KOPT-K1 (cell line): ENCODE data around the gene PRTN3.

Experiments
- H3K27ac ChIP-seq: fragments of 200-600 bp; sonication (generic); 2 replicates; pipeline ENCODE4 v1.5.1; 2016; ENCODE audit warnings: antibody characterized with exemption, mild to moderate bottlenecking, low read depth, low read length; ENCODE audit not compliant: poor library complexity, severe bottlenecking
- H3K36me3 ChIP-seq: fragments of 200-600 bp; sonication (generic); 2 replicates; pipeline ENCODE4 v1.5.1; 2017; ENCODE audit warnings: antibody characterized with exemption, mild to moderate bottlenecking, low read length, moderate library complexity; ENCODE audit not compliant: insufficient read depth
- H3K9me3 ChIP-seq: fragments of 200-600 bp; sonication (generic); 2 replicates; pipeline ENCODE4 v1.5.1; 2017; ENCODE audit warnings: antibody characterized with exemption, low read length, mild to moderate bottlenecking; ENCODE audit not compliant: insufficient read depth, poor library complexity, severe bottlenecking

The PRTN3 gene, protein sequence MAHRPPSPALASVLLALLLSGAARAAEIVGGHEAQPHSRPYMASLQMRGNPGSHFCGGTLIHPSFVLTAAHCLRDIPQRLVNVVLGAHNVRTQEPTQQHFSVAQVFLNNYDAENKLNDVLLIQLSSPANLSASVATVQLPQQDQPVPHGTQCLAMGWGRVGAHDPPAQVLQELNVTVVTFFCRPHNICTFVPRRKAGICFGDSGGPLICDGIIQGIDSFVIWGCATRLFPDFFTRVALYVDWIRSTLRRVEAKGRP

DNA sequence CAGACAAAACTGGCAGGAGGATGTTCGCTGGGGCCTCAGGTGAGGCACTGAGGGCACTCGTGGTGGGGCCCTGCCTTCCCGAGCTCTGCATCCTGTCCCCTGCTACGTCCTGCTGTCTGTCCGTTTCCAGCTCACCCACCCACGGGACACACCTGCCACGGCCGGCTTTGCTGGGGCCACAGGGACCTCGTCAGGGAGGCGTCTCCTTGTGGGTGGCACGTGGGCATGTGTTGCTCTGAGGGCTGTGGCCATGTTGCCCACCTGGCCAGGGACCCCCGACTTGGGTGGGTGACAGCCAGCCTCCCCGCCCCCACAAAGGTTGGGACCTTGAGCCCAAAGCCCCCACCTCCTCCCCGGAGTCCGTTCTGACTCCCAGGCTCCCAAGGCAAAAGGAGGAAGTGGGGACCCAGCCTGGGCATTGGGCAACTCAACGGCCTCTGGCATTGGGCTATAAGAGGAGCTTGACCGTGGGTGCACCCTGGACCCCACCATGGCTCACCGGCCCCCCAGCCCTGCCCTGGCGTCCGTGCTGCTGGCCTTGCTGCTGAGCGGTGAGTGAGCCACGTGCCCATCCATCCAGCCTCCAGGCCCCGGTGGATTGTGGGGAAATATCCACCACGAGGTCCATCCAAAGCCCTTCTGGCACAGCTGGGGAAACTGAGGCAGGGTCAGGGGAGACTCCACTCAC is at the start of gene PRTN3:
TSS of gene PRTN3 (plus strand) at position 481 of the 688 bp plus-strand sequence. CDS start at position 491, 10 bp downstream.
- Histone ChIP-seq H3K27ac (no peak within 1 kb of the TSS), H3K9me3 (no peaks in the 10 kb centered on the region), H3K36me3 (no peaks in the 10 kb centered on the region)

DNA sequence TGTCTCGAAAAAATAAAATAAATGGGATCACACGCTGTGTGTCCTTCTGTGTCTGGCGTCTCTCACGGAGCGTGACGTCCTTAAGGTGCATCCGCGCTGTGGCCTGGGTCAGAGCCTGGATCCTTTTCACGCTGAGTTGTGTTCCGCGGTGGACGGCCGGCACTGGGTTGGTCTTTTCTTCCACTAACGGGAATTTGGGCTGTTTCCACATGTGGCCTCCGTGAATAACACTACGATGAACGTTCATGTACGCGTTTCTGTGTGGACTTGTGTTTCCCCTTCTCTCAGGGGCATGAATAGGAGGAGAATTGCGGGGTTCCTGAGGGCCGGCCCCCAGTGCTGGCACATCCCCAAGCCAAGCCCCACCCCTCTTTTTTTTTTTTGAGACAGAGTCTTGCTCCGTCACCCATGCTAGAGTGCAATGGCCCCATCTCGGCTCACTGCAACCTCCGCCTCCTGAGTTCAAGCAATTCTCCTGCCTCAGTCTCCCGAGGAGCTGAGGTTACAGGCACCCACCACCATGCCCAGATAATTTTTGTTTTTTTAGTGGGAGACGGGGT is 49.7 kb upstream of the PRTN3 start:
- Histone ChIP-seq H3K27ac (no peak overlapping the region), H3K36me3 (no peaks in the 10 kb centered on the region), H3K9me3 (no peaks in the 10 kb centered on the region)

GRCh38 chr19:791567-792305 is 49.1 kb upstream of the PRTN3 start:
- Histone ChIP-seq H3K27ac (no peak overlapping the region), H3K36me3 (no peaks in the 10 kb centered on the region), H3K9me3 (no peaks in the 10 kb centered on the region)

GRCh38 chr19:792306-792885 is 48.4 kb upstream of the PRTN3 start:
- H3K27ac ChIP-seq = no peak overlapping the region

DNA sequence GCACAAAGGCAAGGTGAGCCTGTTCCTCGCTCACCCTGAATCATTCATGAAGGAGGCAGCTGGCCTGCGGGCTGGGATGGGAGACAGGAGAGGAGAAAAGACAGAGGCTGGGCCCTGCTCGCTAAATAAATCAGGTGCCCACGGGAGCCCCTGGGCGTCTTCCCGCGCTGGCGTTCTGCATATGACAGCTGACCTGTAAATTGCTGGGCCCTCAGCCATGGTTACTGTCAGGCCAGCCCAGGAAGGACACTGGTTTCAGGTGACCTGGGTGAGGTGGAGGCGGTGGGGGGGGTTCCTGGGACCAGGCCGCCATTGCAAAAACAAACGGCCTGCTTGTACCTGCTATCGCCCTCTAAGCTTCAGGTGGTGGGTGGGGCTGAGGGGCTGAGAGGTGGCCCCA is 47.0 kb upstream of the PRTN3 start:
- Histone ChIP-seq H3K9me3 (no peaks in the 10 kb centered on the region), H3K27ac (no peak overlapping the region), H3K36me3 (peaks cover 9% of the 10 kb centered on the region)

More at GRCh38 chr19:792306-792885, 48.4 kb upstream of the PRTN3 start:
- Histone ChIP-seq H3K9me3 (no peaks in the 10 kb centered on the region), H3K36me3 (no peaks in the 10 kb centered on the region)

DNA sequence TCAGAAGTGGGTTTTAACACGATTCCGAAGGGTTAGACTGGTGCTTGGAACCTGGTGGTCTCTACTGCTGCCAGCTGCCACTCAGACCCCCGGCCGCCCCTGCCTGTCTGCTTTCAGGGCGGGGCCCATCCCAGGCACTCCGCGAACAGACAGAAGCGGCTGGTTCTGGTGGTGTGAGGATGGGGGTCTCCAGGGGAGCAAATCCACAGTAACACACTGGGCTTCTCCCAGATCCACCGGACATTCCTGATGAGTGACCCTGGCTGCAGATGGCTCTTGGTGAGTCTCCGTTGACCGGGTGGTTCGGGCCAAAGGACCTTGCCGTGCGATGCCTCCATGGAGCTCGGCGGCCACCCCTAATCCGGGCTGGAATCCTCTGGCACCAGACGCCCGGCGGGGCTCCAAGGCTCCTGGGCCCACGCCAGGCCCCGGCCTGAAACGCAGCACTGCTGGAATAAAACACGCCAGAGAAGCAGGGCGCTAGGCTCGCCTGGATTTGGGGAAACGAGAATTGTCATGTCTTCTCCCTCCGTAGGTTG is 45.7 kb upstream of the PRTN3 start:
- Histone ChIP-seq H3K36me3 (peaks cover 22% of the 10 kb centered on the region), H3K27ac (no peak overlapping the region), H3K9me3 (no peaks in the 10 kb centered on the region)

DNA sequence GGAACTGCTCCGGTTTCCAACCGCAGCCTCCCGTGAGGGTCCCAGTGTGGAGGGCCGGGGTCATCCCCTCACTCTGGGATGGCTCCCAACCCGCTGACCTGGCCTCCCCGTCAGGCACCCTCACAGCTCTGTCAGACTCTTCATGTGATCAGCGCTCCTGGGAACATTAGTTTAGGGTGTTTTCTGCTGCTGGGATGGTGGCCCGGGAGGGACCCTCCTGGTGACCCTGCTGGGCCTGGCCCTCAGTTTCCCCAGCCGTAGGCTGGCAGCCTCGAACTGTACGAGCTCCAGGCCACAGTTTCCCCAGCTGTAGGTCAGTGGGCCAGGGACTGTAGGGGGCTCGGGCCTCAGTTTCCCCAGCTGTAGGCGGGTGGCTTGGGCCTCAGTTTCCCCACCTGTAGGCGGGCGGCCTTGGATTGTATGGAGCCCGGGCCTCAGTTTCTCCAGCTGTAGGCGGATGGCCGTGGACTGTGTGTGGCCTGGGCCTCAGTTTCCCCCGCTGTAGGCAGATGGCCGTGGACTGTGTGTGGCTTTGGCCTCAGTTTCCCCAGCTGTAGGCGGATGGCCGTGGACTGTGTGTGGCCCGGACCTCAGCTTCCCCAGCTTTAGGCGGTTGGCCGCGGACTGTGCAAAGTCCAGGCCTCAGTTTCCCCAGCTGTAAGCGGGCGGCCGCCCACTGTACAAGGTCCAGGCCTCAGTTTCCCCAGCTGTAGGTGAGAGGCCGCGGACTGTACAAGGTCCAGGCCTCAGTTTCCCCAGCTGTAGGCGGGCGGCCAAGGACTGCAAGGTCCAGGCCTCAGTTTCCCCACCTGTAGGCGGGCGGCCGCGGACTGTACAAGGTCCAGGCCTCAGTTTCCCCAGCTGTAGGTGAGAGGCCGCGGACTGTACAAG is 44.9 kb upstream of the PRTN3 start:
- H3K27ac ChIP-seq = peak overlapping the region; percentile 72
- H3K9me3 ChIP-seq = no peaks in the 10 kb centered on the region
- peaks cover 30% of the 10 kb centered on the region for H3K36me3 ChIP-seq

GRCh38 chr19:796692-797527 is 43.9 kb upstream of the PRTN3 start, which contains the start of gene PTBP1:
TSS of gene PTBP1 (plus strand) at chr19:797452. CDS start at chr19:797498, 46 bp downstream.
- peak within 1 kb of the TSS; percentile 99 for H3K27ac ChIP-seq
- no peaks in the 10 kb centered on the region for H3K9me3 ChIP-seq
- peaks cover 40% of the 10 kb centered on the region for H3K36me3 ChIP-seq

DNA sequence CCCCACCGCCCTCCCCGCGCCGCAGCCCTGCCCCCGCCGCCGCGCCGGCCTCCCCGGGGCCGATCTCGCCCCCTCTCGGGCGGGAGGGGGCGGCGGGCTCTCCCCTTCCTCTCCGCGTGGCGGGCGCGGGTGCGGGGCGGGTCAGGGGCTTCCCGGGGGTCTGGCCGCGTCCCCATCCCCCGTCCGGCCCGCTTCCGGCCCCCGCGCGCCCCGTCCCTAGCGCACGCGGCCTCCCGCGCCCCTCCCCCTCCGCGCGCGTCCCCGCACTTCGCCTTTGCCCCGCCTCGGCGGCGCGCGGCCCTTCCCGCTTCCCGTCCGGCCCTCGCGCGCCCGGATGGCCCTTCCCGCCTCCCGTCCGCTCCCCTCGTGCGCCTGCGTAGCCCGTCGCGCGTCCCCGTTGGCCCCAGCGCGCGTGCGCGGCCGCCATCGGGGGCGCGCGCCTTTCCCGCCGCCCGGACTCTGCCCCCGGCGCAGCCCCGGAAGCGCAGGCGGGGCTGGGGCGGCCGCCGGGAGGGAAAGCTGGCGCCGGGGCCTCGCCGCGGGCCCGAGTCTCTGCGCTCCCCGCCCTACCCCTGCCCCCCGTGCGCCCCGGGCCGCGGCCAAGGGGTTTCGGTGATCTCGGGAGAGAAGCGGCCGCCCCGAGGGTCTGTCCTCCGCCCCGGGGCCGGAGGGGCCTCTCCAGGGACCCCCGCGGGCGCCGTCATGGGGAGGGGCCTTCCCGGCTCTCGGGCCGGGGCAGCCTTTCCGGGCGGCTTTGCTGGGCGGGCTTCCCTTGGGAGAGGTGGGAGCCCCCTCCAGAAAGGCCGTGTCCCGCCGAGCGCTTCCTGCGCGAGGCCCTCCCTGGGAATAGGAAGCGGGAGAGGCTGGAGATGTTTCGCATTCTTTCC is 43.0 kb upstream of the PRTN3 start:
- peak overlapping the region; percentile 99 for H3K27ac ChIP-seq
- H3K9me3 ChIP-seq = no peaks in the 10 kb centered on the region
- peaks cover 49% of the 10 kb centered on the region for H3K36me3 ChIP-seq

DNA sequence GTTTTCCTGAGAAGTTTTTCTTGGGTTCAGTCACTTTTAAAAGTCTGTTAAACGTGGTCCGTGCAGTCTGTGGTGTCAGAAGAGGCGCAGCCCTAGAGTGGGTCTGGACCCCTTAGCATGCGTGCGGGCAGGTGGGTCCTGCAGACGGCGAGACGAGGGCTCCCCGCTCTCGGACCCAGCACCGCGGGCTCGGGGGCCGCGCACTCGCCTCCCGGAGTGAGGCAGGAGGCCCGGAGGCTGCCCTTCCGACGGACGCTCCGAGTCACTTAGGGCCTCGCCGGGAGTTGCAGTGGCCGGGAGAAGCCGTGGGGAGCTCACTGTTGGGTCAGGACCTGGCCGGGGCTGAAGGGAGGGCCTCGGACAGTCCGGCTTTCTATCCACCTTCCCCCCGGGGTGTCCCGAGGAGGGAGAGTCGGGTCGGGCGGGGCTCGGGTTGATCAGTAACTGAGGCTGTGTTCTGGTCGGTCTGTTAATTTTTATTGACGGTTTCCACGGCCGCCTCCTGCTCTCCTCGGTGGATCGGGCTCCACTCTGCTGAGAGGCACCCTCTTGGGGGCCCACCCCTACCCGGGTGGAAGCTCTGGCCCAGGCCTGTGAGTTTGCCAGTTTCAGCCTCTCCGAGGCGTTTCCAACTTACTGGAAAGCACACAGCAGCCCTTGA is 42.3 kb upstream of the PRTN3 start:
- Histone ChIP-seq H3K36me3 (peaks cover 56% of the 10 kb centered on the region), H3K9me3 (no peaks in the 10 kb centered on the region), H3K27ac (peak overlapping the region; percentile 99)

DNA sequence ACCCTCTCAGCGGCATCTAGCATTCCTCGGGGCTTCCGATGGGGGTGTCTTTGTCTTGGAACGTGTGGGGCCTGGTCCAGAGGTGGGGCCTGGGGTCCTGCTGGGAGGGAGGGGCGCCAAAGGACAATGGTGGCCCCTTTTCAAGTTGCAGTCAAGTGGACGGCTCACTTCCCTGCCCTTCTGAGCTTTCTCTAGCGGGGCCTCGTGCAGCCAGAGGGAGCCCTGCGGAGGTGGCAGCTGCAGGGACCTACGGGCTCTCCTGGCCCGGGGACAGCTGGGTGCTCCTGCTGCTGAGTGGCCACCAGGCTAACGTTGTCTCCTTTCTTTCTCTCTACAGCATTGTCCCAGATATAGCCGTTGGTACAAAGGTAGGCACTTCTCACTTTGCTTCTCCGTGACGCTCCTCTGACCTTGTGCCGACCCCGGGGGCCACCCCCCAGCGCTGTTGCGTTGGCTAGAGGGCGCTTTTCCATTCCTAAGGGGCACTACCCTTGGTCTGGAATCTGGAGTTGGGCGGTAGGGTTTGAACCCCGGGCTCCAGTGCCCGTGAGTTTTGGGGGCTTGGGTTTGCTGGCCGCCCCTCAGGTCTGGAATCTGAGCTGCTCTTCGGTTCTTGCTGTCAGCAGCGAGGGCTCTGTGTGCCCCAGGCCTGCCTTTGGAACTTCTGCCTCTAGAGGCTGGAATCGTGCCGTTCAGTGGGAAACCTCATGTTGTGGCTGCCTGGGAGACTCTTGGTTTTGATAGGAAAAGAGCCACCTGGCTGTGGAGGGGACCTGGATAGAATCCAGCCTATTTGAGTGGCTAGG is 41.5 kb upstream of the PRTN3 start:
- Histone ChIP-seq H3K27ac (peak overlapping the region; percentile 99), H3K9me3 (no peaks in the 10 kb centered on the region), H3K36me3 (peaks cover 64% of the 10 kb centered on the region)
